ENCODE results near the gene MSI2.

DNA sequence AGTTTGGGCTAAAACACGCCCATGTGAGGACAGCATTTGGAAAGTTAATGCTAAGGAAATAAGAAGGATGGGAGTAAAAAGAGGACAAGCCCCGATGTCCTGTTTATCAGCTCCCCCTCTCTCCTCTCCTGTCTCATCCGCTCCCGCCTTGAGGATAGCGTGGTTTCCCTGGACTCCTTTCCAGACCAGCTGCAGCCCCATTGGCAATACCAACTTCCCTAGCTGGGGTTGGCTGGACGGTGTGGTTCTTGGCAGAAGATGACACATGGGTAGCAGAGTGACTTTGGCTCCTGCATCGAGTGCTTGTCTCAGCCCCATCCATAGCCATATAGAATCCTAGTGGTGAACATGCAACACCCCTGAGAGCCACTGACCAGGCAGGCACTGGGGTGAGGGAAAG is 302.9 kb downstream of the MSI2 start:
- no peak for TF ChIP-seq EP300 (IDR thresholded peaks at IDR 0.05; ENCODE audit: borderline replicate concordance)
- no peak for TF ChIP-seq ZBTB7A (IDR thresholded peaks at IDR 0.05; ENCODE audit: low read depth)
- TF ChIP-seq, protein P1, sequence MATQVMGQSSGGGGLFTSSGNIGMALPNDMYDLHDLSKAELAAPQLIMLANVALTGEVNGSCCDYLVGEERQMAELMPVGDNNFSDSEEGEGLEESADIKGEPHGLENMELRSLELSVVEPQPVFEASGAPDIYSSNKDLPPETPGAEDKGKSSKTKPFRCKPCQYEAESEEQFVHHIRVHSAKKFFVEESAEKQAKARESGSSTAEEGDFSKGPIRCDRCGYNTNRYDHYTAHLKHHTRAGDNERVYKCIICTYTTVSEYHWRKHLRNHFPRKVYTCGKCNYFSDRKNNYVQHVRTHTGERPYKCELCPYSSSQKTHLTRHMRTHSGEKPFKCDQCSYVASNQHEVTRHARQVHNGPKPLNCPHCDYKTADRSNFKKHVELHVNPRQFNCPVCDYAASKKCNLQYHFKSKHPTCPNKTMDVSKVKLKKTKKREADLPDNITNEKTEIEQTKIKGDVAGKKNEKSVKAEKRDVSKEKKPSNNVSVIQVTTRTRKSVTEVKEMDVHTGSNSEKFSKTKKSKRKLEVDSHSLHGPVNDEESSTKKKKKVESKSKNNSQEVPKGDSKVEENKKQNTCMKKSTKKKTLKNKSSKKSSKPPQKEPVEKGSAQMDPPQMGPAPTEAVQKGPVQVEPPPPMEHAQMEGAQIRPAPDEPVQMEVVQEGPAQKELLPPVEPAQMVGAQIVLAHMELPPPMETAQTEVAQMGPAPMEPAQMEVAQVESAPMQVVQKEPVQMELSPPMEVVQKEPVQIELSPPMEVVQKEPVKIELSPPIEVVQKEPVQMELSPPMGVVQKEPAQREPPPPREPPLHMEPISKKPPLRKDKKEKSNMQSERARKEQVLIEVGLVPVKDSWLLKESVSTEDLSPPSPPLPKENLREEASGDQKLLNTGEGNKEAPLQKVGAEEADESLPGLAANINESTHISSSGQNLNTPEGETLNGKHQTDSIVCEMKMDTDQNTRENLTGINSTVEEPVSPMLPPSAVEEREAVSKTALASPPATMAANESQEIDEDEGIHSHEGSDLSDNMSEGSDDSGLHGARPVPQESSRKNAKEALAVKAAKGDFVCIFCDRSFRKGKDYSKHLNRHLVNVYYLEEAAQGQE (IDR thresholded peaks at IDR 0.05; ENCODE audit: low read depth) = no peak
- no peak for TF ChIP-seq YY1 (IDR thresholded peaks at IDR 0.05; ENCODE audit: low read depth)

Measured in Ishikawa (cell line).